Endothelial cell of umbilical vein (primary cell): Measurements from ENCODE around the gene L3MBTL4. TPM values are rescaled to one million over a fixed set of nuclear protein-coding genes. Genes with fewer than 3 reads are reported as not detected.

Source experiments
- BruUV-seq: library from RNA; stranded (reverse); fragments of 400-500 nt; replicated peaks from 2 replicates; lab custom pipeline; 2021; lab: Mats Ljungman, UMichigan
- CTCF ChIA-PET: fragments of 300-600, 350-600 bp; sonication (Branson Sonifier 250); formaldehyde crosslinking; loops from one replicate; lab custom pipeline; 2021; ENCODE audit warnings: antibody characterized with exemption, inconsistent platforms; lab: Charles Lee
- POLR2A ChIA-PET: fragments of 300-600, 350-600 bp; sonication (Branson Sonifier 250); formaldehyde crosslinking; loops from one replicate; lab custom pipeline; 2021; ENCODE audit warnings: antibody characterized with exemption, inconsistent platforms; lab: Charles Lee
- DNase-seq: peaks from one replicate; pipeline ENCODE4 v3.0.0-alpha.2; 2011; ENCODE audit warnings: low read depth, low spot score
- FAIRE-seq: peaks from 2 replicates; lab custom pipeline; 2011; peaks lifted over from hg19 to GRCh38; lab: Jason Lieb, UNC
- H2AFZ ChIP-seq: 2 replicates; pipeline ENCODE4 v1.6.0; 2012; ENCODE audit warnings: low read depth, low read length, control low read depth, inconsistent platforms
- H3K27ac ChIP-seq: 2 replicates; pipeline ENCODE4 v1.5.1; 2011; ENCODE audit warnings: low read depth, mild to moderate bottlenecking, control low read depth, low read length, moderate library complexity; ENCODE audit not compliant: insufficient read depth
- H3K27me3 ChIP-seq, 2 experiments: 2 replicates each; pipeline versions ENCODE4 v1.6.0 to v1.6.1; 2011; ENCODE audit warnings: low read length in 2 of 2, mixed read lengths in 1 of 2; ENCODE audit not compliant: control insufficient read depth in 2 of 2, insufficient read depth in 2 of 2
- H3K36me3 ChIP-seq, 2 experiments: 2 replicates in 1 of 2; 3 replicates in 1 of 2; pipeline ENCODE4 v1.5.1; 2011; ENCODE audit warnings: low read length in 2 of 2, mild to moderate bottlenecking in 1 of 2, moderate library complexity in 1 of 2; ENCODE audit not compliant: control insufficient read depth in 2 of 2, insufficient read depth in 2 of 2; ENCODE audit errors: extremely low read depth in 1 of 2
- H3K4me1 ChIP-seq: 3 replicates; pipeline ENCODE4 v1.5.1; 2011; ENCODE audit warnings: mild to moderate bottlenecking, low read length; ENCODE audit not compliant: control insufficient read depth, insufficient read depth; ENCODE audit errors: extremely low read depth
- H3K4me2 ChIP-seq: 2 replicates; pipeline ENCODE4 v1.6.1; 2011; ENCODE audit warnings: low read length, control low read depth, mixed read lengths; ENCODE audit not compliant: insufficient read depth
- H3K4me3 ChIP-seq, 3 experiments: fragments of 200-600 bp in 1 of 3; sonication (generic), shearing (Covaris generic) in 1 of 3; replicated peaks in 1 of 3; 2 replicates each; pipeline ENCODE4 v1.5.1; 2011 to 2016; ENCODE audit warnings: control low read depth in 3 of 3, low read length in 3 of 3, mild to moderate bottlenecking in 2 of 3, inconsistent platforms in 1 of 3, low read depth in 1 of 3, moderate library complexity in 1 of 3; ENCODE audit not compliant: insufficient read depth in 1 of 3
- H3K79me2 ChIP-seq: 2 replicates; pipeline ENCODE4 v1.6.0; 2012; ENCODE audit warnings: low read length, inconsistent platforms; ENCODE audit not compliant: control insufficient read depth, insufficient read depth
- H3K9ac ChIP-seq: replicated peaks from 2 replicates; pipeline ENCODE3; 2011; ENCODE audit warnings: low read length, control low read depth; ENCODE audit not compliant: insufficient read depth; ENCODE audit errors: extremely low read depth
- H3K9me1 ChIP-seq: replicated peaks from 3 replicates; pipeline ENCODE4 v1.6.0; 2011; ENCODE audit warnings: mild to moderate bottlenecking, low read length; ENCODE audit not compliant: control insufficient read depth, insufficient read depth; ENCODE audit errors: extremely low read depth
- H3K9me3 ChIP-seq: replicated peaks from 2 replicates; pipeline ENCODE4 v1.5.1; 2012; ENCODE audit warnings: low read length, inconsistent platforms; ENCODE audit not compliant: control insufficient read depth, insufficient read depth
- H4K20me1 ChIP-seq: replicated peaks from 2 replicates; pipeline ENCODE3; 2011; ENCODE audit warnings: mild to moderate bottlenecking, low read length; ENCODE audit not compliant: control insufficient read depth, insufficient read depth; ENCODE audit errors: extremely low read depth
- CTCF ChIP-seq, 2 donors: IDR thresholded peaks; 1 replicate in 1 of 2; 2 replicates in 1 of 2; pipeline ENCODE4 v1.5.1; 2011; ENCODE audit warnings: low read length in 2 of 2, mild to moderate bottlenecking in 2 of 2, moderate library complexity in 2 of 2, control low read depth in 1 of 2, inconsistent platforms in 1 of 2, low read depth in 1 of 2; ENCODE audit not compliant: insufficient read depth in 1 of 2; ENCODE audit errors: extremely low read depth in 1 of 2
- EZH2 ChIP-seq: IDR thresholded peaks from 2 replicates; pipeline ENCODE4 v1.6.1; 2012; ENCODE audit warnings: borderline replicate concordance, low read depth, mild to moderate bottlenecking, moderate library complexity, low read length, inconsistent platforms; ENCODE audit not compliant: severe bottlenecking
- FOS ChIP-seq: IDR thresholded peaks from 2 replicates; pipeline ENCODE4 v1.6.1; 2011; ENCODE audit warnings: mild to moderate bottlenecking, low read length, moderate library complexity, borderline replicate concordance; ENCODE audit not compliant: insufficient read depth
- GATA2 ChIP-seq: IDR thresholded peaks from 2 replicates; pipeline ENCODE4 v1.7.0; 2011; ENCODE audit warnings: low read depth, mild to moderate bottlenecking, moderate library complexity, mixed read lengths, low read length; ENCODE audit not compliant: insufficient read length, insufficient read depth
- JUN ChIP-seq: IDR thresholded peaks from 2 replicates; pipeline ENCODE4 v1.6.1; 2011; ENCODE audit warnings: borderline replicate concordance, low read depth; ENCODE audit not compliant: insufficient read length, insufficient read depth
- MAX ChIP-seq: IDR thresholded peaks from 2 replicates; pipeline ENCODE4 v1.6.1; 2011; ENCODE audit not compliant: insufficient read depth, insufficient read length
- MYC ChIP-seq: IDR thresholded peaks from one replicate; pipeline ENCODE4 v1.6.1; 2011; ENCODE audit warnings: mild to moderate bottlenecking, low read depth, low read length
- POLR2A ChIP-seq: IDR thresholded peaks from 2 replicates; pipeline ENCODE4 v1.6.1; 2012; ENCODE audit warnings: low read depth, mild to moderate bottlenecking, control low read depth, low read length
- POLR2AphosphoS5 ChIP-seq: IDR thresholded peaks from 2 replicates; pipeline ENCODE4 v1.6.1; 2012; ENCODE audit warnings: low read depth, mild to moderate bottlenecking, control low read depth, low read length, moderate library complexity; ENCODE audit not compliant: insufficient read depth
- dilution Hi-C: fragments of 300-500 bp; cut with MboI; formaldehyde crosslinking; loops from one replicate; pipeline ENCODE4 v1.15.0; 2019; ENCODE audit warnings: low sequenced_read_pairs; ENCODE audit not compliant: extremely low pct_ligation_motif_present
- intact Hi-C: fragments of 100-400 bp; cut with micrococcal nuclease; formaldehyde crosslinking; loops from one replicate; pipeline ENCODE4 v1.10.0; 2022
- polyA plus RNA-seq, 4 experiments: library from polyadenylated mRNA; depleted of rRNA in 3 of 4; stranded (reverse) in 3 of 4; unstranded in 1 of 4; fragments of >200 nt; gene quantifications; 2 replicates each; pipeline versions ENCODE4 v1.2.1 to v1.2.3, GENCODE V29; 2011 to 2012; ENCODE audit warnings: missing spikeins in 1 of 4
- total RNA-seq: library from RNA; stranded (reverse); gene quantifications from 2 replicates; pipeline ENCODE4 v1.2.3, GENCODE V29; 2021

L3MBTL4 gene
- total and polyA plus RNA-seq, 2 donors (not counting 3 experiments of a cell fraction or from before 2014, with no cell fraction given), result 0.80 TPM; not detected in 1

- Histone ChIP-seq H3K9ac (no peak overlapping the region), H2AFZ (no peak overlapping the region), H3K9me1 (no peaks in the 10 kb centered on the region), H3K27me3 (no peaks in the 10 kb centered on the region), H3K79me2 (no peaks in the 10 kb centered on the region), H3K27ac (no peak overlapping the region), H3K4me1 (no peaks in the 10 kb centered on the region), H3K4me3 (no peak overlapping the region), H3K4me2 (no peak overlapping the region), H4K20me1 (no peaks in the 10 kb centered on the region), H3K36me3 (no peaks in the 10 kb centered on the region), H3K9me3 (no peaks in the 10 kb centered on the region)
- no peak for TF ChIP-seq GATA2
- no peak for TF ChIP-seq POLR2AphosphoS5
- no peak for TF ChIP-seq MYC
- TF ChIP-seq POLR2A, result no peak
- TF ChIP-seq EZH2, result no peak
- no peak for TF ChIP-seq JUN
- no peak for TF ChIP-seq CTCF (IDR thresholded peaks at IDR 0.05; ENCODE audit: extremely low read depth in 1 of 2, insufficient read depth in 1 of 2, low read depth in 1 of 2, low read length in 2 of 2)
- no peak for TF ChIP-seq FOS
- TF ChIP-seq MAX, result no peak
- BruUV-seq, result no TSS peak
- intact Hi-C loops, result no loop called here
- FAIRE-seq, result no peak
- ChIA-PET POLR2A (no interaction called here), CTCF (no interaction called here)
- DNase-seq, result no peak
- dilution Hi-C loops, result no loop called here
Measured at GRCh38 chr18:6327485-6327884, 87.2 kb downstream of the L3MBTL4 start.
